SU-DHL-6 (cell line): Measurements from ENCODE around the gene COG1.

Source experiments
- CTCF ChIP-seq: fragments of 200-600 bp; sonication (generic); IDR thresholded peaks from one replicate; pipeline ENCODE4 v1.5.1; 2017; ENCODE audit warnings: antibody characterized with exemption, mild to moderate bottlenecking, low read length, moderate library complexity; ENCODE audit not compliant: insufficient read depth, poor library complexity, severe bottlenecking
- EZH2phosphoT487 ChIP-seq: fragments of 200-600 bp; sonication (generic), shearing (Covaris generic); conservative IDR thresholded peaks from 2 replicates; pipeline ENCODE4 v1.6.1; 2018; ENCODE audit warnings: mild to moderate bottlenecking, antibody characterized with exemption, low read length, moderate library complexity, mixed read lengths

- TF ChIP-seq CTCF (no peak), EZH2phosphoT487 (no peak)
These were observed 4.8 kb upstream of the COG1 start for GRCh38 chr17:73188011-73188410.
